Jurkat, Clone E6-1 (cell line): ENCODE measurements around the gene BARX1.
"Not testable (repeated sequence)": the region's sequence is repeated elsewhere in the genome, so short reads cannot be mapped to it uniquely, and the experiment has no call there.

ENCODE experiments used
- DNase-seq: peaks from one replicate; pipeline ENCODE4 v3.0.0-alpha.2; 2011; ENCODE audit warnings: low read depth, low spot score
- H3K4me3 ChIP-seq: 2 replicates; pipeline ENCODE4 v1.5.1; 2011; ENCODE audit warnings: mild to moderate bottlenecking, low read length, control low read depth, moderate library complexity

Gene BARX1

GRCh38 chr9:93968451-93969327 is 13.5 kb upstream of the BARX1 start:
- no peak overlapping the region for H3K4me3 ChIP-seq
- no peak for DNase-seq

- DNase-seq: no peak
- no peak overlapping the region for H3K4me3 ChIP-seq
These were observed 12.1 kb upstream of the BARX1 start for GRCh38 chr9:93967020-93967803.

GRCh38 chr9:93965830-93966577 is 10.8 kb upstream of the BARX1 start:
- H3K4me3 ChIP-seq: no peak overlapping the region
- no peak for DNase-seq

GRCh38 chr9:93964685-93965084 is 9.5 kb upstream of the BARX1 start:
- no peak for DNase-seq
- H3K4me3 ChIP-seq: no peak overlapping the region

GRCh38 chr9:93963969-93964368 is 8.8 kb upstream of the BARX1 start:
- DNase-seq: no peak
- H3K4me3 ChIP-seq: no peak overlapping the region

- DNase-seq, H3K4me3 ChIP-seq: not testable (repeated sequence)
These were observed 8.3 kb upstream of the BARX1 start for GRCh38 chr9:93963489-93963888.

- DNase-seq: peak; percentile 76
These were observed 7.6 kb upstream of the BARX1 start for GRCh38 chr9:93962561-93963440.

GRCh38 chr9:93962017-93962416 is 6.9 kb upstream of the BARX1 start:
- no peak for DNase-seq
- no peak overlapping the region for H3K4me3 ChIP-seq

More at GRCh38 chr9:93962561-93963440, 7.6 kb upstream of the BARX1 start:
- peak overlapping the region; percentile 15; the same call in 1 of the 2 replicates for H3K4me3 ChIP-seq

GRCh38 chr9:93960971-93961841 is 6.1 kb upstream of the BARX1 start:
- DNase-seq: no peak
- H3K4me3 ChIP-seq: no peak overlapping the region

GRCh38 chr9:93960221-93960970 is 5.2 kb upstream of the BARX1 start:
- no peak for DNase-seq
- H3K4me3 ChIP-seq: no peak overlapping the region

GRCh38 chr9:93959739-93960154 is 4.6 kb upstream of the BARX1 start:
- DNase-seq: no peak
- H3K4me3 ChIP-seq: no peak overlapping the region

- no peak for DNase-seq
- peak overlapping the region; percentile 2 for H3K4me3 ChIP-seq
These were observed 3.9 kb upstream of the BARX1 start for GRCh38 chr9:93958819-93959682.

- DNase-seq: no peak
- peak overlapping the region; percentile 2 for H3K4me3 ChIP-seq
These were observed 3.1 kb upstream of the BARX1 start for GRCh38 chr9:93958121-93958818.

- DNase-seq: no peak
- H3K4me3 ChIP-seq: no peak overlapping the region
These were observed 1.0 kb upstream of the BARX1 start for GRCh38 chr9:93955981-93956784.
